ENCODE data around the gene NOX4.
A peak's percentile ranks its signal among the peaks of the same experiment; 100 is the strongest.

The NOX4 gene

DNA sequence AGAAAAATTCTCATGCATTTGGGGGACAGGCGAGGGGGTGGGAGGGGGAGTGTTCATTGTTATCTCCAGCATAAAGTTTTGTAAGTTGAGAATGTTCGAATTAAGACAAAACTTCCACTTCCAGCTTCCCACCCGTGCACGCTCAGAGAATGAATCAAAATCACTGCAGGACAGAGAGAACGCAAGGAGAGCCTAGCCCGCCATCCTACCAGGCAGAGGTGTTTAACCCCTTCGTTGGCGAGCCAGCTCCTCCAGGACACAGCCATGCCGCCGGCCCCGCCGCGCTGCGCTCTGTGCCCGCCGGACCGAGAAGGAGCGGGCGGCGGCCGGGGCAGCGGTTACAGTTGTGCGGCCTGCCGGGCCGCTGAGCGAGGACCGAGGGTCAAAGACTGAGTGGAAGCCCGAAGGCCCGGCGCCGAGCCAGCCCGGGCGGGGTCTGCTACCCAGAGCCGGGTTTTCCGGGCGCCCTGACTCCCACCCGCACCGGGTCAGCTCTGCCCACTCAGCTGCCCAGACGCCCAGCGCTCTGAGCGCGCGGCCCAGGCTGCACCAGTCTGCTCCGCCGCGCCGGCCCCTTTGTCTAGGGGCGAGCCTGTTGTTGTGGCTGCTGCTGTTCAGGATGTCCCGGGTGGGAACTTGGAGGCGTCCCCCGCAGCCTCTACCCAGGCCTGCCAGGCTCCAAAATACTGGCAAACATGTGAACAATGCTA is at the start of gene NOX4:
NOX4 (minus strand) TSS at position 395 of the 710 bp plus-strand sequence; CDS start at position 266, 129 bp downstream.
- no peak for DNase-seq (ENCODE audit: low read depth in 2 of 2)

DNA sequence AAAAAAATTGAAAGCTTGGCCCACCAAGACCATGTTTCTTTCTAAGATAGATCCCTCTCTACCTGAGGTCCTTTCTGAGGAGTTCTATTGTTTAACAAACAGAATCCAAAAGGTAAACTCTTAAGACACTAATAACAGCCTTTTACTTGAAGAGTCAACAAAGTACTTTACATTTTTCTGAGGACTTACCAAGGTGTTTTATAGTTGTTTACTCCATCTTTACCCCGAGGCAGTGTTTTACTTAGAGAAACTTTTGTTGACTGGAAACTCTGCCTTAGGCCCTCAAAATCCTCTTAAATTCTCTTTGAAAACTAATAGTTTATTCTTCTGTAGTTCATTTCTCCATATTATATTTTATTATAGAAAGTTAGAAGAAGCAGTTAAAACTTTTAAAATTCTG is 49.7 kb upstream of the NOX4 start:
- no peak for DNase-seq (ENCODE audit: low read depth in 2 of 2)

DNA sequence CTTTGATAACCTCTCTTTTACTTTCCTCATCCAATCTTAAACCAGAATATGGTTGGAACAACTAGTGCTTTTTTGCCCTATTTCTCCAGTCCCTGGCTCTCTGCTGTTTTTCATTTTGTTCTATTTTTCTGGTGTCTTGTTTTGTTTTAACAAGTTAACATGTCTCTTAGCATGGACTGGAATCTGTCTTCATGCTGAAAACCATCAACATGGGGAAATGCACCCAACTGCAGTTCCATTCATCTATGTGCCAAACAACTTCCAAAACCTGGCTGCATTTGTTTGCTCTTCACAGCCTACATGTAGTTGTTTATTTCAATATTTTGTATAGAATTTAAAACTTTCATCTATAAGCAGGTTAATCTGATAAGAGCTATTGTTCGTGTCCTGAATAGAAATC is 46.8 kb upstream of the NOX4 start:
- DNase-seq (ENCODE audit: low read depth in 2 of 2) = no peak

DNA sequence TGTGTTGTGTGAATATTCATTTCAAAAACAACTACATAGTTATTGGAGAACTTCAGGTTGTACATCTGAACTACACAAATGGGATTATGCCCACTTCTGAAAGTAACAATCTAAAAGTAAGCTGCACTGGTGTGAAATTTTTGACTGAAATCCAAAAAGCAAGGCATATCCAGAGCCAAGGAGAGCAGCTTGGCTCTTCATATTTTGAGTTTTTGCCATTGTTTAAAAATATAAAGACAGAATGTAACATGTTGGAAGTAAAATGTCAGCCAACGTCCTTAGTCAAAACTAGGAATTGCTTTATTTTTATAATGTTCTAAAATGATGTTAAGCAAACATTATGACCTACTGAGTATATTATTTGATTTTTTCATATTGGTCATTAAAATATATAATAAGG is 45.8 kb upstream of the NOX4 start:
- no peak for DNase-seq (ENCODE audit: low read depth in 2 of 2)

DNA sequence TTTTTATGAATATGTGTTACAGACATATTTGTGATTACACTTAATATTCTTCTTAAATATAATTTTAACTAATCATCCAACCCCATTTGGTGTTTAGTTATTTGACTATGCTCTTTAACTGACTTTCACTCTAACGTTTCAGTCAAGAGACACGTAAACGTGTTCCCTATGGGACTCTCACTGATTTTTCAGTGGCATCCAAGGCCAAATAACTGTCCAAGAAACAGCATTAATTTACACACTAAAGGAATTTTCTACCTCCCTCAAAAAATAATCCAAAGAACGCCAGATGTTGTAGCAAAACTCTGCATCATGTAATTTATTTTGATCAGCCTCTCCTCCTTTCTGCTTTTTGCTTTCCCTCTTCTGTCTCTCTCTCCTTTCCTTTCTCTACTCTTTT is 44.0 kb upstream of the NOX4 start:
- DNase-seq (ENCODE audit: low read depth in 2 of 2) = no peak

DNA sequence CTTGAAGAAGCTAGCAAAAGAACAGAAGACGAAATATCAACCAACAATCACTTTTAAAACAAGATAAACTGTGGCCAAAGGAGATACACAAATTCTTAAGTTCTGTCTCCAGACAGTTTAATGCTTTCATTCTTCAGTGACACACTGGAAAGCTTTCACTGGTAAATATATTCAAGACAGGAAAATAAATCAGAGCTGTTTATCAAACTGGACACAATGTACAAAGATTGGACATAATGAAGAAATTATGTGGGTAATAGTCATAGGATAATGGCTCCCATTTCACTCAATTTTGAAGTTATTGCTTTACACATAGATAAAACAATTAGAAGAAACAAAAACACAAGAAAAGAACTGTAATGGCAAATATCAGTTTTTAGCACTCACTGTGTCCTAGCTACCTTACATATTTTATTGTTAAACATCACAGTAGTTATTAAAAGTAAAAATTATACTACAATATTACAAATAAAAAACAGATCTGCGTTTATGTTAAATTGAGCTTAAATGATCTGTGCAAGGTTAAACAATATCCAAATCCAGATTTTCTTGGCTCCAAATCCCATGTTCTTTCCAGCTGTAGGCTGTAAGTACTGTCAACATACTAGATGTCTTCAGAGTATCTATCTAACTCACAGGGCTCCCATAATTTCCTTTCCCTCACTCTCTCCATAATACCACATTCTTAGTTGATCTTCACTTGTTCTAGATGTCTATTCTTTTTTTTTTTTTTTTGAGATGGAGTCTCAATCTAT is 38.6 kb upstream of the NOX4 start:
- no peak for DNase-seq (ENCODE audit: low read depth in 2 of 2)

DNA sequence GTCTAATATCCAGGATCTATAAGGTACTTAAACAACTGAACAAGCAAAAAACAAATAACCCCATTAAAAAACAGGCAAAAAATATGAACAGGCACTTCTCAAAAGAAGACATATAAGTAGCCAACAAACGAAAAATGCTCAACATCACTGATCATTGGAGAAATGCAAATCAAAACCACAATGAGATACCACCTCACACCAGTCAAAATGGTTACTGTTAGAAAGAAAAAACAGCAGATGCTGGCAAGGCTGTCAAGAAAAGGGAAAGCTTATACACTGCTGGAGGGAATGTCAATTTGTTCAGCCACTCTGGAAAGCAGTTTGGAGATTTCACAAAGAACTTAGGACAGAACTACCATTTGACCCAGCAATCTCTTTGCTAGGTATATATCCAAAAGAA is 30.6 kb upstream of the NOX4 start:
- DNase-seq (ENCODE audit: low read depth in 2 of 2) = no peak

DNA sequence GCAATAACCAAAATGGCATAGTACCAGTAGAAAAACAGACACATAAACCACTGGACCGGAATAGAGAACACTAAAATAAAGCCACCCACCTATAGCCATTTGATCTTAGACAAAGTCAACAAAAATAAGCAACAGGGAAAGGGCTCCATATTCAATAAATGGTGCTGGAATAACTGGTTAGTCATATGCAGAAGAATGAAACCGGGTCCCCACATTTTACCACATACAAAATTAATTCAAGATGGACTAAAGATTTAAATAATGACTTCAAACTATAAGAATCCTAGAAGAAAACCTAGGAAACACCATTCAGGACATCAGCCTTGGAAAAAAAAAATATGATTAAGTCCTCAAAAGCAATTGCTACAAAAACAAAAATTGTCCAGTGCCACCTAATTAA is 30.1 kb upstream of the NOX4 start:
- peak; percentile 16 to 28 for DNase-seq (ENCODE audit: low read depth in 2 of 2)

DNA sequence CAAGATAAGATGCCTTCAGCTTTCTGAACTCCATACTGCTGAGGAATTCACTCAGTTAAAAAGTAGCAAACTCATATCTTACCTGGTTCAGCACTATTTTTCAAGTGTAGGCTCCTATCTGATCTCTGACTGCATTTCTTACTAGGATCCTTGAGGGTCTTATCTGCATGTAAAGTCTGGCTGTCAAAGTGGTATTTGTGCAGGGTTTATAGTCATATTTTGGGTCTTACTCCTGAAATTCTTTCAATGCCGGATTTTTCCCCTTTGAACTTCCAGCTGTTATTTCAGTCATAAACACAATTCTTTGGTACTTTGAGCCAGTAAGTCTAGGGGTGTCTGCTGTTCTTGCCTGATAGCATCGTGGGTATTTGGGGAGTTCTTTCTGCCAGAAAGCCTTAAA is 25.3 kb upstream of the NOX4 start:
- no peak for DNase-seq (ENCODE audit: low read depth in 2 of 2)

DNA sequence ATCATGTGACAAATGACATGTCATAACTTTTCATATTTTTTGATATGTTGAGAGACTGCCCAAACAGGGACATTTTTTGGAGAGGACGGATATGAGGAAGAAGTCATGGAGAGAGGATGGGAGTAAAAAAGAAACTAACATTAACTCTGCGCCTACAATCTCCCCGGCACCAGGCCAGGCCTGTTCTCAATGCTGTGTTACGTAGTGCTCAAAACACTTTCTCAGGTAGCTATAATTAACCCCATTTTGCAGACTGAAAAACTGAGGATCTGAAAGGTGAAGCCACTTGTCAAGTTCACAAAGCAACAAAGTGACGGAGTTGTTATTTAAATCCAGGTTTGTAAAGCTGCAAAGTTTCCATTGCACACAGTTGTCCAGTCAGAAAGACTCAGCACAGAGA is 17.4 kb upstream of the NOX4 start:
- no peak for DNase-seq (ENCODE audit: low read depth in 2 of 2)

DNA sequence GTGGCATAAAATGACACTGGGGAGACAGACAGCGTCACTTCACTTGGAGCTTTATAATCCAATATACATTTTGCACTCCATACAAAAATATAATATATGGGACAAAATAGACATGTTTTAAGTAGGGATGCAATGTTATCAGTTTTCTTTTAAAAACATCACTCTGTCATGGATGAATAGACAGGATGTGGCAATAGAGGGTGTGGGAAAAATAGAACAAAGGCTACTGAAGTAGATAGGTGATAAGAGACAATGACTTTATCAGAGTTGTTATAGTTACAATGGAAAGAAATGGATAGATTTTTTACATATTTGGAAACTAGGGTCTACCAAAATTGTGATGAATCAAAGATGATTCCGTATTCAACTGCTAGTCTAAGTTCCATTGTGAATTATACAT is 13.1 kb upstream of the NOX4 start:
- DNase-seq (ENCODE audit: low read depth in 2 of 2) = no peak

DNA sequence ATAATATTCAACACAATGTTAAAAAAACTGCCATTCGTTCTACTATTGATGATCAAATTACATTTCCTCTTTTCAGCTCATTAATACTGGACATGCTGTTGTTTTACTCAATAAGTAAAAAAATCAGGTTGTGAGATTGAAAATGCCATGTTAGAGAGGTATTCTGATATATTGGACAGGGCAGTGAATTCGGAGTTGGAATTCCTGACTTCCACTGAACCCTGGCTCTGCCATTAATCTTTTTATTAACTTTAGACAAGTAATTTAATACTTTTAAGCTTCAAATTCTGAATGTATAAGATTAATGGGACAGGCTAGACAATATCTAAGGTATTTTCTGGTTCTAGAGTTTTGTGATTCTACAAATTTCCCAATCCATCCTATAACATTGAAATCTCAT is 12.2 kb upstream of the NOX4 start:
- no peak for DNase-seq (ENCODE audit: low read depth in 2 of 2)

DNA sequence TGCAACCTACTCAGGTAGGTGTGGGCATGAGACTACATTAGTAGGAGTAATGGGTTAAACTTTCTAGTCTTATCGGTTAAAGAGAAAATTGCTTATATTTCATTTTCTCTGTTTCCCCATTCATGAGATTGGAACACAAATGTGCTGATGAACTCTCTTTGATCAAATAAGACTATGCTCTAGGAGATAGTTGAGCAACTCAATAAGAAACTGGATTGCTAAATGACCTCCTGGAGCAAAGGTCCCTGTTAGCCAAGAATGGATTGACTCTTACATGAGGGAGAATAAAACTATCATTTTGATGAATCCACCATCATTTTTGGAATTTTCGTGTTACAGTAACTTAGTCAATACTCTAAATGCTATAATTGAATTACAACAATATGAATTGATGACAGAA is 11.1 kb upstream of the NOX4 start:
- no peak for DNase-seq (ENCODE audit: low read depth in 2 of 2)

DNA sequence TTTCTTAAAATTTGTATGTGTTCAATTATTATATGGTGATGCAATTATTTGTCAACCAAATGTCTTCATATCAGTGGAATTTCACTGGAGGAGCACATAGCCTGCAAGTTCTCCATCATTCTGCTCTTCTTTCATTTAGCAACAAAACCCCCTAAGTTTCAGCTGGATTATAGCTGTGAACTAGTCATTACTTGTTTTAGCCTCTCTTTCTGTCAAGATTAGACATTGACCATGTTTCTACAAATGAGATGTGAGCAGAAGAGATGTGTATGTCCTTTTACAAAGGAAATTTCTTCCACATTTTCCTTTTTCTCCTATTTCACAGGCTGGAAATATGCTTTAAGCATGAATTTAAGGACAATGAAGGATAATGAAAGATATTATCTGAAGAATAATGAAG is 9.2 kb upstream of the NOX4 start:
- DNase-seq (ENCODE audit: low read depth in 2 of 2) = no peak

DNA sequence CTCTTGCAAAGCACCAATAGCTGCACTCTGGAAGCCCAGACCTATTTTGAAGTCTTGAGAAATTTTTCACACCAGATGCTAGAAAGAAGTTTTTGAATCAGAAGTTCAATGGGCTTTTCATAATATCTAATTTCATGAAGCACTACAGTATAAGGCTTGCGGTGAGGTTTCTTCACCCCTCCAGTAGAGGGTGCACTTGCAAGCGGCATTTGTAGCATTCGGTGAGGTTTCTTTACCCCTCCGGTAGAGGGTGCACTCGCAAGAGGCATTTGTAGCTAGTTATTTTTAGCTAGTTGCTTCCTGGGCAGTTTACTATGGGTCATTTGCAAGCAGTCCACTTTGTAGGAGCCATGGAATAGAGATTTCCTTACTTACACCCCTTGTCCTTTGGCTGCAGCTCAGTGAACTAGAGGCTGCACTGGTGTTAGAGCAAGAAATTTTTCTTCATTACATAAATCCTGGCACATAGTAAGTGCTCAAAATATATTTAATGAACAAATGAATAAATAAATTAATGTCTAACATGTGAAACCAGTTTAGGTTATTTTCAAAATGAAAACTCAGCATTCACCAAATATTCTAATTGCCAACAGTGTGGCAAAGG is 7.8 kb upstream of the NOX4 start:
- DNase-seq (ENCODE audit: low read depth in 2 of 2) = no peak

DNA sequence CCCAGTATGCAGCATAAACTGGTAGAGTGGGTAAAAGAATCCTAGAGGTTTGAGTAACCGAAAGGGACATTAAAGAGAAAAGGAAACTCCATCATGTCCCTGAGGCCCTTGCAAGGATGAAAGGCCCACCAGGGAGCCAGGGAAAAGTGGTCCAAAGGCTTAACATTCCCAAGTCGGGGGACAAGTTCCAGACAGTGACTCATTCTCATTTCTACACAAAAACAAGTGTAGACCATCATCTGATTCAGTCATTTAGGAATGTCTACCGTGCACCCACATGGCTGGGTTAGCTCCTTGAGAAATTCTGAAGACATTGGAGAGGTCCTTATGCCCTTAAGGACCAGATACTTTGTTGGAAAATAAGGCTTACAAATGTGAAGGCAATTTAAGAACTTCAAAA is 4.8 kb upstream of the NOX4 start:
- DNase-seq (ENCODE audit: low read depth in 2 of 2) = peak; percentile 75 to 77

DNA sequence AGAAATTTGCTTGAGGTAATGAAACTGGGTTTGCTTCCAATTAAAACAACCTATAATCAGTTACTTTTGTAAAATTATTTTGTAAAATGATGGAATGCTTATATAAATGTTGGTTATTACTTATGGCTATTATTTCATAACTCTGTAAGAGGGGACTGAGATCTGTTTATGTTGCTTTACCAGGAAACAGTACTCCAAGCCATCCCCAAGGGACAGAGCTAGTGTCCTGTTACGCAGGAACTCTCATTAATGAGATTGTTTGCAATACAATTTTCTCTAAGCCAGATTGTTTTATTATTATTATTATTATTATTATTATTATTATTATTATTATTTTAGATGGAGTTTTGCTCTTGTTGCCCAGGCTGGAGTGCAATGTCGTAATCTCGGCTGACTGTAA is 2.3 kb upstream of the NOX4 start:
- DNase-seq (ENCODE audit: low read depth in 2 of 2) = no peak

DNA sequence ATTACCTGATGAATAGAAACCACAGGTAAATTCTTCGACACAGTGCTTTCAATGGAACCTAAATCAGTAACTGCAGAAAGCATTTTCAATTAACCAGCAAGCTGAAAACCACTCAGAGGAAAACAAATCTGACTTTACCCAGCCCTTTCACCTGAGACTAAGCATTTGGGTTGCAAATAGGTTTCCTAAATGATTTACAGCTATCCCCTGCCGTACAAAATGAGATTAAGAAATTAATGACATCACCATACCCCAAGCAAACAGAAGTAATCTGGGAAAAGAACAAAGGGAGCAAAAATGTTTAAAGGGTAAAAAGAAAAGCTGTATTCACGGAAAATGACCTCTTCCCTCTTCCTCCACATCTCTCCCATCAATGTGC is 584 bp downstream of the NOX4 start:
- no peak for DNase-seq (ENCODE audit: low read depth in 2 of 2)

DNA sequence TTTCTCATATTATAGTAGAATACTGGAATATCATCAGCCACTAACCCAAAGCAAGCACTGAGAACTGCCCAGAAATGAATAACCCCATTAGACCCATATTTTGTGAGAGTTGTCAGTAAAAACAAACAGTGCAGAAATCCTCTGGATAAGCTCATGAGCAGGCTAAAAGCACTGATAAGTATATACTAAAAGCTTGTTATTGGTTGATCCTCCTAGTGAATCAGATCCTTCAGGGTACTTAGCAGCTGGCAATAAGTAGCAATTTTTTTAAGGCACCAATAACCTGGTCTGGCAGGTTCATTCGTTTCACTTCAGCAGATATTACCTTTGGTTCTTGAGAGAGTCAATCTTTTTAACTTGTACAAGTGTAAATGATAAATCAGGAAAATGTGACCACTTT is 1.2 kb downstream of the NOX4 start:
- no peak for DNase-seq (ENCODE audit: low read depth in 2 of 2)

DNA sequence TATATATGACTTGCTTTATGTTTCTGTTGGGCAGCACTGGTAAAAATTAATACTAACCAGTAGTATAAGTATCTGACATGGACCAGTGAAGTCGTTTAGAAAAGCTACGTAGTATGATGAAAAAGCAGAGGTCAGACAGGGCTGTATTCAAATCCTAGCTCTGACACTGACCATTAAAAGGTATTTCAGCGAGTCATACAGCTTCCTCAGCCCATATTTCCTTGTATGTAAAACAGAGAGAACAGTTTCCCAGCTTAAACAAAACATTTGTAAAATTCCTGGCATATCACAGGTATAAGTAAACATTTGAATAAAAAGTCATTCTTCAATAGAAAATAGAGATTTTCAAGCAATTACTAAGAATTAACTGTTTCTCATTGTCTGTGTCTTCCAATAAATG is 4.2 kb downstream of the NOX4 start:
- DNase-seq (ENCODE audit: low read depth in 2 of 2) = no peak

DNA sequence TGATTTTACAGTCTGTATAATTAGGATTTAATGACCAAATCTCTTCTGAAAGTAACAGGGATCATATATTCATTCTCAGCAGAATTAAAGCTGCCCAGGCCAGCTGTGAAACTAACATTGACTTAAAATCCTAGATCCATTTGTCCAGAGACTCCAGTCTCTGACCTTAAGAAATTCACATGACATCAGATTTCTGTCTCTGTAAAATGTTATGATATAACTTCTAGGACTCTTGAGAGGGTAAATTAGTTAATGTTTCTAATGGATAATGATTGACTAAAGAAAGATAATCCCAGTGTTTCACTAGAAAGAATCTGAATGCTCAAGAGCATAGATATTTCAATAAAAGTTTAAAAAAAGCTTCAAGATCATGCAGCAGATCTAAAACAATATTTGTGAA is 6.3 kb downstream of the NOX4 start:
- no peak for DNase-seq (ENCODE audit: low read depth in 2 of 2)

DNA sequence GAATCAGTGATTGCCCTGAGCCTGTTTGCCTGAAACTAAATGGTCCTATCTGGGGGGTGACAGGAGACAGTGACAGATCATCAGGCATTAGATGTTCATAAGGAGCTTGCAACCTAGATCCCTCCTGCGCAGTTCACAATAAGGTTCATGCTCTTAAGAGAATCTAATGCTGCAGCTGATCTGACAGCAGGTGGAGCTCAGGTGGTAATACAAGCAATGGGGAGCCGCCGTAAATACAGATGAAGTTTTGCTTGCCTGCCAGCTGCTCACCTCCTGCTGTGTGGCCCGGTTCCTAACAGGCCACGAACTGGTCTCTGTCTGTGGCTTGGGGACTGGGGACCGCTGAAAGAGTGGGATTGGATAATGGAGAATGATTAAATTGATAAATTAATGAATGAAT is 14.0 kb downstream of the NOX4 start:
- DNase-seq (ENCODE audit: low read depth in 2 of 2) = no peak

DNA sequence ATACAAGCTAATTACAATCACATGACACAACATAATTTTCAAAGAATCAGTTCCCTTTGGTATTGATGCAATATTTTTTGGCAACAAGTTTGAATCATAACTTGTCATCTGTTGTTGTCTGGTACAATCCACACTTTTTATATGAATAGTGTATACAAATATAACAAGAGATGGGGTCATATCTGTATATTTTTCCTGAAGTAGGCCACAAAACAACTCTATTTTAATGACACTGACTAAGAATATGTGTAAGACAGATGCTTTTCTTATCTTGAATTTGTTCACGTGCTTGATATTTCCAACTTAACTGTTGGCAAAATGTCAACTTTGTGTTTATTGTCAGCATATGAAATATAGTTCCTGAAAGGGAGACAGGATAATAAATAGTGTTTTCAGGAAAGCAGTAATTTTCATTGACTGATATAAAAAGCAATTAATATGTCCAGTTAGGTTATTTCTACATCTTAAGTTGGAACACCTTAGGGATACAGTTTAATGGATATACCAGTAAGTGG is 27.9 kb downstream of the NOX4 start:
- no peak for DNase-seq (ENCODE audit: low read depth in 2 of 2)

Measured in fibroblast of skin of left biceps (primary cell).